Measurements from ENCODE around the gene PLIN3. TPM values are rescaled to one million over a fixed set of nuclear protein-coding genes. Genes with fewer than 3 reads are reported as not detected.
"Not testable (repeated sequence)": the region's sequence is repeated elsewhere in the genome, so short reads cannot be mapped to it uniquely, and the experiment has no call there.

Gene PLIN3
- total and polyA plus RNA-seq, 7 donors, result 20.3 to 191 (median 34.2) TPM

DNA sequence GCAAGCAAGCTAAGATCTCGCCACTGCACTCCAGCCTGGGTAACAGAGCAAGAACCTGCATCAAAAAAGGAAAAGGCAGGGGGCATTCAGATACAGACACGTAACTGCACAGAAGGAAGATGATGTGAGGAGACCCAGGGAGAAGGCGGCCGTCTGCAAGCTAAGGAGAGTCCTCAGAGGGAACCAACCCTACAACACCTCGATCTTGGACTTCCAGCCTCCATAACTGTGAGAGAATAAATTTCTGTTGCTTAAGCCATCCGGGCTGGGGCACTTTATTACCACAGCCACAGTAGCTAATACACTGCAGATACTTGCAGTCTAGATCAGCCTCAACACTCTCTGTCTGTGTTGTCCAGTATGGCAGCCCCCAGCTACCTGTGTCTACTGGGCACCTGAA is 43.9 kb downstream of the PLIN3 start:
- 79 to 93% methylated on average over 6 of the region's 6 CpGs for WGBS, 2 donors
- intact Hi-C loops (cut with DNase I), result no loop called here
- no peak overlapping the region for H3K4me3 ChIP-seq
- no peaks in the 10 kb centered on the region for H3K27me3 ChIP-seq
- H3K9me3 ChIP-seq, result no peaks in the 10 kb centered on the region
- no peak for DNase-seq
- peaks cover 0 to 10% (median 0%) of the 10 kb centered on the region in 4 donors for H3K36me3 ChIP-seq
- no peak for TF ChIP-seq POLR2A (IDR thresholded peaks at IDR 0.05)
- no peak for TF ChIP-seq EP300 (IDR thresholded peaks at IDR 0.05)
- TF ChIP-seq POLR2AphosphoS5 (IDR thresholded peaks at IDR 0.05), result no peak
- TF ChIP-seq, protein P1, sequence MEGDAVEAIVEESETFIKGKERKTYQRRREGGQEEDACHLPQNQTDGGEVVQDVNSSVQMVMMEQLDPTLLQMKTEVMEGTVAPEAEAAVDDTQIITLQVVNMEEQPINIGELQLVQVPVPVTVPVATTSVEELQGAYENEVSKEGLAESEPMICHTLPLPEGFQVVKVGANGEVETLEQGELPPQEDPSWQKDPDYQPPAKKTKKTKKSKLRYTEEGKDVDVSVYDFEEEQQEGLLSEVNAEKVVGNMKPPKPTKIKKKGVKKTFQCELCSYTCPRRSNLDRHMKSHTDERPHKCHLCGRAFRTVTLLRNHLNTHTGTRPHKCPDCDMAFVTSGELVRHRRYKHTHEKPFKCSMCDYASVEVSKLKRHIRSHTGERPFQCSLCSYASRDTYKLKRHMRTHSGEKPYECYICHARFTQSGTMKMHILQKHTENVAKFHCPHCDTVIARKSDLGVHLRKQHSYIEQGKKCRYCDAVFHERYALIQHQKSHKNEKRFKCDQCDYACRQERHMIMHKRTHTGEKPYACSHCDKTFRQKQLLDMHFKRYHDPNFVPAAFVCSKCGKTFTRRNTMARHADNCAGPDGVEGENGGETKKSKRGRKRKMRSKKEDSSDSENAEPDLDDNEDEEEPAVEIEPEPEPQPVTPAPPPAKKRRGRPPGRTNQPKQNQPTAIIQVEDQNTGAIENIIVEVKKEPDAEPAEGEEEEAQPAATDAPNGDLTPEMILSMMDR (IDR thresholded peaks at IDR 0.05), result no peak
- H3K4me1 ChIP-seq, result no peaks in the 10 kb centered on the region
- H3K27ac ChIP-seq, result no peak overlapping the region

DNA sequence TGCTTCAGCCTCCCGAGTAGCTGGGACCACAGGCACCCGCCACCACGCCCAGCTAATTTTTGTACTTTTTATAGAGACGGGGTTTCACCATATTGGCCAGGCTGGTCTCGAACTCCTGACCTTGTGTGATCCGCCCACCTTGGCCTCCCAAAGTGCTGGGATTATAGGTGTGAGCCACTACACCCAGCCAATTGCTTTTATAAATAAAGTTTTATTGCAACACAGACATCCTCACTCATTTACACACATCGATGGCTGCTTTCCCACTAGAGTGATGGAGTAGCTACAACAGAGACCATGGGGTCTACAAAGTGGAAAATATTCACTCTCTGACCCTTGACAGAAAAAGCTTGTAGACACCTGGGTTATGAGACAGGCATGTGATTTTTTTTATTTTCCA is 45.1 kb downstream of the PLIN3 start:
- H3K4me1 ChIP-seq; DNase-seq; H3K9me3 ChIP-seq; H3K27me3 ChIP-seq; H3K27ac ChIP-seq; H3K4me3 ChIP-seq; intact Hi-C loops (cut with DNase I): not testable (repeated sequence)
- H3K36me3 ChIP-seq, result peaks cover 4 to 23% (median 10%) of the 10 kb centered on the region in 4 donors
- WGBS, 2 donors, result 96 to 97% methylated on average over 7 of the region's 7 CpGs

DNA sequence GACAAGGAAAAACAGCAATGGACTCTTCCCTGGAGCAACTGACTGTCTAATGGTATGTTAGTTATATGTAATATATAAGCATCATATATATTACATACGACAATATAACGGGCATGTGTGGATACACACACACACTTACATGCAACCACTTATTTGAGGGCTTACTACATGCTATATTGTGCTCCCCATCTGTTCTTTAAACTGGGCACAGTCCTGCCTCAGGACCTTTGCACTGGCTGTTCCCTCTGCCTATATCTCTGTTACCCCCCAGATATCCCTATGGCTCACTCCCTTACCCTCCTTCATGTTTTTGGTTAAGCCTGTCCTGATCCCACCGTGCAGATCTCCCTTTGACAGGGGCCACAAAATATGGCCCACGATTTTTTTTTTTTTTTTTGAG is 46.2 kb downstream of the PLIN3 start:
- H3K4me3 ChIP-seq, result no peak overlapping the region
- no peak overlapping the region for H3K27ac ChIP-seq
- H3K27me3 ChIP-seq, result no peaks in the 10 kb centered on the region
- TF ChIP-seq POLR2A (IDR thresholded peaks at IDR 0.05), result no peak
- TF ChIP-seq POLR2AphosphoS5 (IDR thresholded peaks at IDR 0.05), result no peak
- TF ChIP-seq EP300 (IDR thresholded peaks at IDR 0.05), result no peak
- TF ChIP-seq, protein P1 (IDR thresholded peaks at IDR 0.05), result no peak
- intact Hi-C loops (cut with DNase I), result no loop called here
- peaks cover 0 to 2% (median 1%) of the 10 kb centered on the region in 4 donors for H3K4me1 ChIP-seq
- DNase-seq, result no peak
- H3K36me3 ChIP-seq, result peaks cover 9 to 32% (median 18%) of the 10 kb centered on the region in 4 donors
- 68 to 92% methylated on average over 4 of the region's 4 CpGs for WGBS, 2 donors
- no peaks in the 10 kb centered on the region for H3K9me3 ChIP-seq

DNA sequence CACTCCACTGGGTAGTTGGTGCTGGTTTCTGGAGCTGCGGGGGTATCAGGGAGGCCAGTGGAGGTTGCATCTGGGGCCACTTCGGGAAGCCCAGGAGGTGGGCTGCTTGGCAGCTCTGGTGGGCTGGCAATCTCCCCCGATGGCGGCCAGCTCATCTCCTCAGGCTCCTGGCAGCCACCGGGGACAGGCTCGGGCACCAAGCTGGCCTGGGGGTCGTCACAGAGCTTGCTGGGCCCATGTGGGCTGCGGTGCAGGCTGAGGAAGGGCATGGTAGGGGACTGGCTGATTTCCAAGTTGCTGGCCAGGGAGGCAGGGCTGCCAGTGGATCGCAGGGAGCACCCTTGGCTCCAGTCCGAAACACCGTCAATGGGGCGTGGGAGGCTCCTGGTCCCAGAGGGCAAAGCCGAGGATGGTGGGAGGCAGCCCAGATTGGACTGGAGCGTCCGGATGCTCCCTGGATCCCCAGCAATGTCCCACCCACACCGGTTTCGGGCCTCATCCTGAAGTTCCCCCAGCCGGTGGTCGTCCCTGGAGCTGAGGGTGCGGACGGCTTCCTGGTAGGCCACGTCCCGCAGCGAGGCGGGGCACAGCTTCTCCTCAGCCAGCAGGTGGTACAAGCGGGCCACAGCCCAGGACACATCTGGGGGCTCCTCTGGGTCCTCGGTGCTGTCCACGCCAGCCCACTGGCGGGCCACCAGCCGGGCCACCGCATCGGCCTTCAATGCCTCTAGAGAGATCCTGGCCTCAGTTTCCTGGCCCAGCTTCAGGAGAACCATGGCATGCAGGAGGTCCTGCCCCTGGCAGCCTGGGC is 49.8 kb downstream of the PLIN3 start:
- intact Hi-C loops (cut with DNase I), result no loop called here
- no peak for DNase-seq
- TF ChIP-seq, protein P1 (IDR thresholded peaks at IDR 0.05), result no peak
- TF ChIP-seq EP300 (IDR thresholded peaks at IDR 0.05), result no peak
- no peak for TF ChIP-seq POLR2AphosphoS5 (IDR thresholded peaks at IDR 0.05)
- TF ChIP-seq POLR2A (IDR thresholded peaks at IDR 0.05), result no peak
- Histone ChIP-seq H3K4me3 (no peak overlapping the region), H3K27me3 (no peaks in the 10 kb centered on the region), H3K36me3 (peaks cover 9 to 33% (median 19%) of the 10 kb centered on the region in 4 donors), H3K4me1 (peaks cover 0 to 27% (median 19%) of the 10 kb centered on the region in 4 donors), H3K9me3 (no peaks in the 10 kb centered on the region), H3K27ac (no peak overlapping the region)
- 94 to 95% methylated on average over 32 of the region's 32 CpGs for WGBS, 2 donors

DNA sequence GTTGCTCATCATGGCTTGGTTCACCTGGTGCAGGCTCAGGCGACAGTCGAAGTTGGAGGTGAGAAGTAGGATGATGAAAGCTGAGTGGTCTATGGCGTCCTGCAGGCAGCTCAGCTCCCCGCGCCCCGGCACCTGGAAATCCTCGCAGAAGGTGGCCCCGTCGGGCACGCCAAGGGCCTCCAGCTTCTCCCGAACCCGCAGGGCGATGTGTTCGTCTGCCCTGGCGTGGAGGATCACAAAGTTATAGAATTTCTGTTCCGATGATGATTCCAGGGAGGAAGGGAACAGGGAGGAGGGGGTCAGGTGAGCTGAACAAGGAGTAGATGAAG is 50.6 kb downstream of the PLIN3 start:
- Histone ChIP-seq H3K27me3 (no peaks in the 10 kb centered on the region), H3K4me1 (peaks cover 0 to 34% (median 24%) of the 10 kb centered on the region in 4 donors), H3K4me3 (no peak overlapping the region), H3K27ac (peak overlapping the region in 1 of 4 donors; percentile 64), H3K36me3 (peaks cover 9 to 33% (median 19%) of the 10 kb centered on the region in 4 donors), H3K9me3 (no peaks in the 10 kb centered on the region)
- no peak for DNase-seq
- TF ChIP-seq POLR2A (IDR thresholded peaks at IDR 0.05) (no peak), EP300 (IDR thresholded peaks at IDR 0.05) (no peak), POLR2AphosphoS5 (IDR thresholded peaks at IDR 0.05) (no peak)
- TF ChIP-seq, protein P1 (IDR thresholded peaks at IDR 0.05), result no peak
- intact Hi-C loops (cut with DNase I), result no loop called here
- 96% methylated on average over 16 of the region's 16 CpGs for whole genome bisulfite sequencing, 2 donors
